Thyroid gland (tissue), 4 donors: Measurements from ENCODE around the gene HAAO. TPM values are rescaled to one million over a fixed set of nuclear protein-coding genes. Genes with fewer than 3 reads are reported as not detected.

Experiments
- DNase-seq, 2 donors: peaks; one replicate each; pipeline ENCODE4 v3.0.0-alpha.2; 2019
- H3K27ac ChIP-seq, 3 donors: fragments of 200-600 bp; sonication (generic); 1 replicate in 2 of 3; 2 replicates in 1 of 3; pipeline ENCODE4 v1.5.1; 2016 to 2019; ENCODE audit warnings: mild to moderate bottlenecking in 1 of 3, moderate library complexity in 1 of 3
- H3K27me3 ChIP-seq: fragments of 200-600 bp; sonication (generic); one replicate; pipeline ENCODE4 v1.5.1; 2019
- H3K36me3 ChIP-seq, 2 donors: fragments of 200-600 bp; sonication (generic); one replicate each; pipeline ENCODE4 v1.5.1; 2016 to 2019
- H3K4me1 ChIP-seq, 2 donors: fragments of 200-600 bp; sonication (generic); one replicate each; pipeline ENCODE4 v1.5.1; 2017 to 2019
- H3K4me3 ChIP-seq, 3 donors: fragments of 200-600 bp; sonication (generic); replicated peaks in 1 of 3; 1 replicate in 2 of 3; 2 replicates in 1 of 3; pipeline ENCODE4 v1.5.1; 2016; ENCODE audit warnings: mild to moderate bottlenecking in 1 of 3
- H3K9me3 ChIP-seq: fragments of 200-600 bp; sonication (generic); one replicate; pipeline ENCODE4 v1.5.1; 2017
- CTCF ChIP-seq, 6 experiments: fragments of 200-600 bp in 3 of 6; fragments of 450-650 bp in 3 of 6; sonication (generic) in 3 of 6; IDR thresholded peaks; one replicate each; pipeline ENCODE4 v1.5.1; 2016 to 2019; ENCODE audit warnings: antibody characterized with exemption in 6 of 6, mild to moderate bottlenecking in 2 of 6, inconsistent platforms in 1 of 6, moderate library complexity in 1 of 6
- POLR2A ChIP-seq, 2 donors: fragments of 450-650 bp; IDR thresholded peaks; one replicate each; pipeline ENCODE4 v1.6.1; 2017; ENCODE audit warnings: antibody characterized with exemption in 2 of 2, mild to moderate bottlenecking in 2 of 2, moderate library complexity in 1 of 2
- WGBS, 2 donors: methylation state at CpG; one replicate each; pipeline ENCODE4 v1.1.5; 2017; 5-methylcytosine and 5-hydroxymethylcytosine counted together
- intact Hi-C: fragments of 100-400 bp; cut with DNase I; formaldehyde crosslinking; loops from one replicate; pipeline ENCODE4 v1.15.1; 2023
- total RNA-seq, 4 donors: library from RNA; depleted of rRNA; stranded (reverse); fragments of >200 nt; gene quantifications; one replicate each; pipeline ENCODE4 v1.2.3, GENCODE V29; 2016

The HAAO gene
- total RNA-seq, 4 donors from 2014 or later: 2.2 to 6.8 (median 3.9) TPM

GRCh38 chr2:42809819-42810120, 17.4 kb upstream of the HAAO start:
- WGBS, 2 donors: 0 to 2% methylated on average over 4 to 7 of the region's 35 CpGs
- DNase-seq: peak; percentile 88 to 89
- TF ChIP-seq POLR2A (IDR thresholded peaks at IDR 0.05): no peak
- TF ChIP-seq CTCF (IDR thresholded peaks at IDR 0.05): peak in 3 of 6 experiments; percentile 26 to 50 (median 49)
- Histone ChIP-seq H3K36me3 (no peaks in the 10 kb centered on the region), H3K27me3 (no peaks in the 10 kb centered on the region), H3K27ac (peak overlapping the region; percentile 98 to 99 (median 99)), H3K9me3 (no peaks in the 10 kb centered on the region), H3K4me3 (peak overlapping the region; percentile 41 to 54 (median 53)), H3K4me1 (peaks cover 6 to 13% of the 10 kb centered on the region in 2 donors)
- intact Hi-C loops: no loop called here

GRCh38 chr2:42809131-42809818, 16.9 kb upstream of the HAAO start:
- intact Hi-C loops: no loop called here
- Histone ChIP-seq H3K27me3 (no peaks in the 10 kb centered on the region), H3K4me1 (peaks cover 6 to 13% of the 10 kb centered on the region in 2 donors), H3K9me3 (no peaks in the 10 kb centered on the region), H3K36me3 (no peaks in the 10 kb centered on the region), H3K27ac (peak overlapping the region; percentile 98 to 99 (median 99)), H3K4me3 (peak overlapping the region; percentile 41 to 54 (median 53))
- WGBS, 2 donors: 28 to 29% methylated on average over 10 of the region's 10 CpGs
- TF ChIP-seq POLR2A (IDR thresholded peaks at IDR 0.05) (peak in 1 of 2 donors; percentile 22), CTCF (IDR thresholded peaks at IDR 0.05) (peak in 1 of 6 experiments; percentile 41)
- DNase-seq: peak; percentile 33 to 47

- no peak overlapping the region for H3K27ac ChIP-seq
- H3K9me3 ChIP-seq: no peaks in the 10 kb centered on the region
- peaks cover 6 to 13% of the 10 kb centered on the region in 2 donors for H3K4me1 ChIP-seq
- WGBS, 2 donors: 95 to 96% methylated on average over 5 of the region's 5 CpGs
- no peak for TF ChIP-seq POLR2A (IDR thresholded peaks at IDR 0.05)
- TF ChIP-seq CTCF (IDR thresholded peaks at IDR 0.05): no peak
- H3K36me3 ChIP-seq: no peaks in the 10 kb centered on the region
- DNase-seq: no peak
- no peak overlapping the region for H3K4me3 ChIP-seq
- intact Hi-C loops: no loop called here
- no peaks in the 10 kb centered on the region for H3K27me3 ChIP-seq
These were observed 15.9 kb upstream of the HAAO start for GRCh38 chr2:42808301-42808700.

- H3K4me1 ChIP-seq: peaks cover 6 to 13% of the 10 kb centered on the region in 2 donors
- no peaks in the 10 kb centered on the region for H3K9me3 ChIP-seq
- no peak overlapping the region for H3K4me3 ChIP-seq
- H3K27me3 ChIP-seq: no peaks in the 10 kb centered on the region
- no peak overlapping the region for H3K27ac ChIP-seq
- TF ChIP-seq POLR2A (IDR thresholded peaks at IDR 0.05): no peak
- no peak for TF ChIP-seq CTCF (IDR thresholded peaks at IDR 0.05)
- DNase-seq: no peak
- H3K36me3 ChIP-seq: no peaks in the 10 kb centered on the region
- intact Hi-C loops: no loop called here
- 88 to 91% methylated on average over 6 of the region's 6 CpGs for WGBS, 2 donors
These were observed 14.4 kb upstream of the HAAO start for GRCh38 chr2:42806786-42807185.

DNA sequence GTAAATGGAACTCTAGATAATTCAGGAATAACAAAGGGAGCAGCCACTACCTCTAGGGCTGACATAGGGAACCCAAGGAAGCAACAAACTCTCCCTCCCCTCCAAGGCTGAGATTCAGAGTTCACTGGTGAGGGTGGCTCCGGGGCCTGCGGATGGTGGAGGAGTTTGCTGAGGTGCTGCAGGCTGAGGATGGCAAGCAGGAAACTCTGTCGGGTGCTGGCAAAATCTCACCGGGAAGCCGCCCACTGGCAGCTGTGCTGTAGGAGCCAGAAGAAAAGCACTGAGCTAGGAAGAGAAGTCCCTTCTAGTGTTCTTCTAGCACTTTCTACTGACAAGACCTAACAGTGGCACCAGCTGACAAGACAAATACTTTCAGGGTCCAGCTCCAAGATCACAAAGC, 12.5 kb upstream of the HAAO start:
- Histone ChIP-seq H3K27me3 (no peaks in the 10 kb centered on the region), H3K36me3 (no peaks in the 10 kb centered on the region), H3K4me1 (peaks cover 6 to 12% of the 10 kb centered on the region in 2 donors), H3K9me3 (no peaks in the 10 kb centered on the region), H3K27ac (no peak overlapping the region), H3K4me3 (no peak overlapping the region)
- no peak for DNase-seq
- TF ChIP-seq CTCF (IDR thresholded peaks at IDR 0.05) (no peak), POLR2A (IDR thresholded peaks at IDR 0.05) (no peak)
- 78% methylated on average over 5 of the region's 5 CpGs for WGBS, 2 donors
- intact Hi-C loops: no loop called here
